K562 (cell line): ENCODE data around the gene GABRR1. TPM values are rescaled to one million over a fixed set of nuclear protein-coding genes. Genes with fewer than 3 reads are reported as not detected.

ENCODE experiments used
- ATAC-seq: fragments of 200-7000 bp; cut with Tn5 transposase; 3 replicates; pipeline ENCODE4 v1.9.1; 2020; ENCODE audit warnings: moderate library complexity
- BruUV-seq: library from RNA; stranded (reverse); fragments of 400-500 nt; replicated peaks from 2 replicates; lab custom pipeline; 2021; lab: Mats Ljungman, UMichigan
- CTCF ChIA-PET: fragments of 300-600 bp; formaldehyde crosslinking; extraction: SDS; loops from one replicate; lab custom pipeline; 2021; ENCODE audit warnings: low intra/inter-chr PET ratio; lab: Yijun Ruan, JAX
- POLR2A ChIA-PET: fragments of 300-600, 350-650 bp; sonication (Branson Sonifier 250); formaldehyde crosslinking; extraction: SDS; loops from one replicate; lab custom pipeline; 2021; ENCODE audit warnings: antibody characterized with exemption, inconsistent platforms; lab: Yijun Ruan, JAX
- DNase-seq, 4 experiments: peaks; one replicate each; pipeline versions ENCODE4 v3.0.0 to v3.0.0-alpha.2; 2011 to 2018; ENCODE audit warnings: low spot score in 3 of 4, mixed read lengths in 3 of 4; ENCODE audit errors: extremely low read depth in 1 of 4
- FAIRE-seq: peaks from 2 replicates; lab custom pipeline; 2011; peaks lifted over from hg19 to GRCh38; lab: Jason Lieb, UNC
- H2AFZ ChIP-seq: 2 replicates; pipeline ENCODE4 v1.6.0; 2011; ENCODE audit warnings: low read depth, low read length, control low read depth, inconsistent platforms
- H3K27ac ChIP-seq: fragments of 200-600 bp; 3 replicates; pipeline ENCODE4 v1.8.0; 2011; ENCODE audit warnings: low read depth, mild to moderate bottlenecking, control low read depth, inconsistent platforms, low read length, moderate library complexity, mixed read lengths; ENCODE audit errors: extremely low read depth
- H3K27me3 ChIP-seq, 2 experiments: fragments of 300-600 bp in 1 of 2; 2 replicates in 1 of 2; 3 replicates in 1 of 2; pipeline versions ENCODE4 v1.6.0 to v1.8.0; 2011; ENCODE audit warnings: inconsistent platforms in 2 of 2, low read length in 2 of 2, mild to moderate bottlenecking in 1 of 2, mixed read lengths in 1 of 2, moderate library complexity in 1 of 2; ENCODE audit not compliant: control insufficient read depth in 2 of 2, insufficient read depth in 2 of 2
- H3K36me3 ChIP-seq: fragments of 300-600 bp; 3 replicates; pipeline ENCODE4 v1.8.0; 2011; ENCODE audit warnings: mild to moderate bottlenecking, low read length, inconsistent platforms; ENCODE audit not compliant: control insufficient read depth, insufficient read depth
- H3K4me1 ChIP-seq, 2 experiments: fragments of 200-600 bp in 1 of 2; replicated peaks in 1 of 2; 2 replicates in 1 of 2; 3 replicates in 1 of 2; pipeline versions ENCODE4 v1.5.1 to v1.8.0; 2011; ENCODE audit warnings: inconsistent platforms in 2 of 2, low read length in 2 of 2, mild to moderate bottlenecking in 1 of 2, mixed read lengths in 1 of 2, moderate library complexity in 1 of 2; ENCODE audit not compliant: control insufficient read depth in 2 of 2, insufficient read depth in 2 of 2
- H3K4me2 ChIP-seq: 2 replicates; pipeline ENCODE4 v1.6.1; 2011; ENCODE audit warnings: low read length, control low read depth, inconsistent platforms, mixed read lengths; ENCODE audit not compliant: insufficient read depth
- H3K4me3 ChIP-seq: fragments of 200-600 bp; sonication (generic), shearing (Covaris generic); 2 replicates; pipeline ENCODE4 v1.5.1; 2016; ENCODE audit warnings: control low read depth, inconsistent platforms
- H3K79me2 ChIP-seq: fragments of 200-600 bp; 3 replicates; pipeline ENCODE4 v1.8.0; 2011; ENCODE audit warnings: low read length, inconsistent platforms; ENCODE audit not compliant: control insufficient read depth, insufficient read depth
- H3K9ac ChIP-seq, 2 experiments: 2 replicates each; pipeline versions ENCODE4 v1.6.0 to v1.6.1; 2011; ENCODE audit warnings: low read depth in 2 of 2, low read length in 2 of 2, control low read depth in 1 of 2, inconsistent platforms in 1 of 2, mild to moderate bottlenecking in 1 of 2, mixed read lengths in 1 of 2; ENCODE audit not compliant: insufficient read depth in 1 of 2
- H3K9me1 ChIP-seq: one replicate; pipeline ENCODE4 v1.6.0; 2011; ENCODE audit warnings: inconsistent platforms, mild to moderate bottlenecking, low read length, moderate library complexity; ENCODE audit not compliant: control insufficient read depth, insufficient read depth
- H3K9me3 ChIP-seq: replicated peaks from 2 replicates; pipeline ENCODE4 v1.5.1; 2011; ENCODE audit warnings: low read depth, low read length, inconsistent platforms; ENCODE audit not compliant: control insufficient read depth, insufficient read depth
- H4K20me1 ChIP-seq: replicated peaks from 2 replicates; pipeline ENCODE4 v1.6.1; 2011; ENCODE audit warnings: low read length, inconsistent platforms, mixed read lengths; ENCODE audit not compliant: control insufficient read depth, insufficient read depth
- GABPA ChIP-seq: fragments of 200-800 bp; sonication (Bioruptor generic); conservative IDR thresholded peaks from 2 replicates; pipeline ENCODE4 v1.6.1; 2016; ENCODE audit warnings: low read depth, missing genetic modification characterization, missing compliant biosample characterization
- HDGF ChIP-seq: fragments of 450-650 bp; IDR thresholded peaks from 2 replicates; pipeline ENCODE4 v1.6.1; 2016
- HOXB6 ChIP-seq: fragments of 250-450 bp; sonication (Bioruptor Pico); IDR thresholded peaks from 2 replicates; pipeline ENCODE4 v1.5.1; 2022; ENCODE audit warnings: mild to moderate bottlenecking, borderline replicate concordance
- HSF4 ChIP-seq: fragments of 250-450 bp; sonication (Bioruptor Pico); IDR thresholded peaks from 2 replicates; pipeline ENCODE4 v2.1.2; 2022; ENCODE audit warnings: mild to moderate bottlenecking, moderate library complexity, borderline replicate concordance
- IFI16 ChIP-seq: fragments of 250-450 bp; sonication (Bioruptor Pico); IDR thresholded peaks from 2 replicates; pipeline ENCODE4 v2.1.2; 2022; ENCODE audit warnings: mild to moderate bottlenecking, inconsistent platforms
- KAT8 ChIP-seq: fragments of 450-650 bp; IDR thresholded peaks from 2 replicates; pipeline ENCODE4 v1.6.1; 2016; ENCODE audit warnings: low read depth, mild to moderate bottlenecking
- MXI1 ChIP-seq: IDR thresholded peaks from 2 replicates; pipeline ENCODE4 v1.6.1; 2011; ENCODE audit warnings: low read depth, mild to moderate bottlenecking, improper control_type of control experiment, low read length
- NFXL1 ChIP-seq: fragments of 450-650 bp; formaldehyde crosslinking; IDR thresholded peaks from 2 replicates; pipeline ENCODE4 v1.4.0; 2021; ENCODE audit warnings: mild to moderate bottlenecking
- RAD21 ChIP-seq, 2 experiments: fragments of 250-450 bp in 1 of 2; fragments of 450-650 bp in 1 of 2; sonication (Bioruptor Pico) in 1 of 2; formaldehyde crosslinking in 1 of 2; IDR thresholded peaks in 1 of 2; conservative IDR thresholded peaks in 1 of 2; 2 replicates each; pipeline versions ENCODE4 v1.4.0 to v1.8.0; 2020 to 2022; ENCODE audit warnings: mild to moderate bottlenecking in 2 of 2, moderate library complexity in 1 of 2
- SMARCC2 ChIP-seq: fragments of 450-650 bp; IDR thresholded peaks from 2 replicates; pipeline ENCODE4 v1.6.1; 2017; ENCODE audit warnings: antibody characterized with exemption, moderate library complexity, mild to moderate bottlenecking, low read depth
- SP2 ChIP-seq: IDR thresholded peaks from 2 replicates; pipeline ENCODE4 v1.6.1; 2011; ENCODE audit warnings: mild to moderate bottlenecking, low read depth, low read length, moderate library complexity; ENCODE audit not compliant: poor library complexity, severe bottlenecking; ENCODE audit errors: extremely low read depth
- TAF7 ChIP-seq: fragments of 450-650 bp; IDR thresholded peaks from 2 replicates; pipeline ENCODE4 v1.6.1; 2016; ENCODE audit warnings: missing genetic modification characterization, missing compliant biosample characterization
- ZNF133 ChIP-seq: fragments of 250-450 bp; sonication (Bioruptor Pico); IDR thresholded peaks from 2 replicates; pipeline ENCODE4 v1.4.0; 2020; ENCODE audit warnings: mild to moderate bottlenecking
- ZNF184 ChIP-seq: sonication (generic); formaldehyde crosslinking; IDR thresholded peaks from 2 replicates; pipeline ENCODE4 v1.5.0; 2020; ENCODE audit warnings: missing genetic modification reagents
- ZNF282 ChIP-seq: sonication (generic); formaldehyde crosslinking; IDR thresholded peaks from 2 replicates; pipeline ENCODE4 v1.8.1; 2023; ENCODE audit warnings: missing genetic modification reagents
- ZNF41 ChIP-seq: fragments of 250-450 bp; sonication (Bioruptor Pico); conservative IDR thresholded peaks from 2 replicates; pipeline ENCODE4 v1.4.0; 2020; ENCODE audit warnings: mild to moderate bottlenecking
- WGBS: fragments of 100-300 bp; shearing (Covaris generic); methylation state at CpG from one replicate; pipeline ENCODE4 v1.1.6; 2016; ENCODE audit warnings: low coverage, mixed read lengths; ENCODE audit not compliant: insufficient coverage; ENCODE audit errors: missing lambda C conversion rate; 5-methylcytosine and 5-hydroxymethylcytosine counted together
- in situ Hi-C: fragments of 300-500 bp; cut with MboI; formaldehyde crosslinking; loops from 4 replicates; pipeline ENCODE4 v1.15.0; 2018; ENCODE audit warnings: inconsistent platforms, mixed read lengths
- intact Hi-C: fragments of 100-400 bp; cut with micrococcal nuclease; formaldehyde crosslinking; loops from 2 replicates; pipeline ENCODE4 v1.14.2; 2022
- polyA plus RNA-seq, 8 experiments: library from polyadenylated mRNA; depleted of rRNA in 4 of 8; stranded (reverse) in 5 of 8; unstranded in 3 of 8; fragments of >200 nt; fragmentation: Nextera tagmentation in 2 of 8; fragmentation: Illumina TruSeq in 1 of 8; extraction: Ambion mirVana in 2 of 8; extraction: Trizol in 1 of 8; gene quantifications; 2 replicates each; pipeline versions ENCODE4 v1.2.1 to v1.2.3, GENCODE V29; 2011 to 2014; ENCODE audit warnings: inconsistent platforms in 1 of 8, missing spikeins in 1 of 8
- total RNA-seq, 7 experiments: library from RNA; depleted of rRNA in 6 of 7; stranded (reverse); fragments of >200 nt in 6 of 7; fragmentation: Illumina TruSeq in 2 of 7; extraction: Trizol in 2 of 7; gene quantifications; 2 replicates each; pipeline versions ENCODE4 v1.2.1 to v1.2.3, GENCODE V29; 2011 to 2021; ENCODE audit warnings: low replicate concordance in 1 of 7
- TF ChIP-seq, protein P1 (sequence below): fragments of 450-650 bp; IDR thresholded peaks from 2 replicates; pipeline ENCODE4 v1.6.1; 2016; ENCODE audit warnings: missing biosample characterization, missing genetic modification characterization
- TF ChIP-seq, protein P2 (sequence below), 2 experiments: IDR thresholded peaks; 2 replicates each; pipeline ENCODE4 v1.6.1; 2011; ENCODE audit warnings: borderline replicate concordance in 1 of 2, control low read depth in 1 of 2, low read depth in 1 of 2, low read length in 1 of 2, mild to moderate bottlenecking in 1 of 2, mixed read lengths in 1 of 2, moderate library complexity in 1 of 2; ENCODE audit not compliant: insufficient read depth in 1 of 2, insufficient read length in 1 of 2, poor library complexity in 1 of 2, severe bottlenecking in 1 of 2; ENCODE audit errors: extremely low read depth in 1 of 2
- TF ChIP-seq, protein P3 (sequence below): fragments of 450-650 bp; conservative IDR thresholded peaks from 2 replicates; pipeline ENCODE4 v1.6.1; 2016; ENCODE audit warnings: missing genetic modification characterization, low read depth, mild to moderate bottlenecking, missing compliant biosample characterization, moderate library complexity

The GABRR1 gene
- total and polyA plus RNA-seq, 9 of the 15 experiments (the other 6 are each of a cell fraction or from before 2014, with no cell fraction given): not detected

DNA sequence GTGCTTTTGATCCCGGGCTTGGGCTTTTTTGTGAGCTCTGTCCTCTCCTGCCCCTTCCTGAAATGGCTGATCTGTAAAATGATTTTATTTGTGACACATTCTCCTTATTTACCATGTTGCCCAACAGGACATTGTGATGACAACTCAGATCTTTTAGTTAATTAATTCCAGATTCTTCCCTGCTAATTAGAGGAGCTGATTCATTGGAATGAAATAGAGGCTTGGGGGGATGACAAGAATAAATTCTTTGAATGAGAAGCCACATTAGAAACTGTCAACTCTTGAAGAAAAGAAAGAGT lies 26.1 kb upstream of the GABRR1 start:
- 0% methylated on average over 1 of the region's 1 CpG for WGBS
- Histone ChIP-seq H3K4me3 (no peak overlapping the region), H3K4me2 (no peak overlapping the region), H3K9ac (no peak overlapping the region), H2AFZ (no peak overlapping the region), H3K36me3 (no peaks in the 10 kb centered on the region), H3K79me2 (no peaks in the 10 kb centered on the region), H3K4me1 (no peaks in the 10 kb centered on the region), H3K27ac (no peak overlapping the region), H3K9me3 (no peaks in the 10 kb centered on the region), H3K9me1 (no peaks in the 10 kb centered on the region), H4K20me1 (no peaks in the 10 kb centered on the region), H3K27me3 (peaks cover 3 to 6% of the 10 kb centered on the region in 2 experiments; a peak in 3 of 5 replicates)
- ChIA-PET CTCF (interaction anchor here (0.9 to 2.3 kb wide), 2 partner anchors 257 to 261 kb away, joined by 3 to 15 read pairs; no protein-coding TSS in a partner anchor), POLR2A (interaction anchor here (0.6 kb wide), 1 partner anchor 313 kb away, joined by 4 read pairs; no protein-coding TSS in a partner anchor)
- ATAC-seq: no peak
- in situ Hi-C loops (loop anchor here (5.0 kb wide), 1 partner anchor 261 kb away; no protein-coding TSS in a partner anchor), intact Hi-C loops (loop anchor here (5.0 kb wide), 1 partner anchor 76 kb away; no protein-coding TSS in a partner anchor)
- no peak for DNase-seq
- no peak for FAIRE-seq
- TF ChIP-seq, protein P1, sequence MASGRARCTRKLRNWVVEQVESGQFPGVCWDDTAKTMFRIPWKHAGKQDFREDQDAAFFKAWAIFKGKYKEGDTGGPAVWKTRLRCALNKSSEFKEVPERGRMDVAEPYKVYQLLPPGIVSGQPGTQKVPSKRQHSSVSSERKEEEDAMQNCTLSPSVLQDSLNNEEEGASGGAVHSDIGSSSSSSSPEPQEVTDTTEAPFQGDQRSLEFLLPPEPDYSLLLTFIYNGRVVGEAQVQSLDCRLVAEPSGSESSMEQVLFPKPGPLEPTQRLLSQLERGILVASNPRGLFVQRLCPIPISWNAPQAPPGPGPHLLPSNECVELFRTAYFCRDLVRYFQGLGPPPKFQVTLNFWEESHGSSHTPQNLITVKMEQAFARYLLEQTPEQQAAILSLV: no peak
- TF ChIP-seq, protein P2, sequence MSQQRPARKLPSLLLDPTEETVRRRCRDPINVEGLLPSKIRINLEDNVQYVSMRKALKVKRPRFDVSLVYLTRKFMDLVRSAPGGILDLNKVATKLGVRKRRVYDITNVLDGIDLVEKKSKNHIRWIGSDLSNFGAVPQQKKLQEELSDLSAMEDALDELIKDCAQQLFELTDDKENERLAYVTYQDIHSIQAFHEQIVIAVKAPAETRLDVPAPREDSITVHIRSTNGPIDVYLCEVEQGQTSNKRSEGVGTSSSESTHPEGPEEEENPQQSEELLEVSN (IDR thresholded peaks at IDR 0.05; ENCODE audit: borderline replicate concordance in 1 of 2, extremely low read depth in 1 of 2, insufficient read depth in 1 of 2, insufficient read length in 1 of 2, low read depth in 1 of 2, low read length in 1 of 2, poor library complexity in 1 of 2, severe bottlenecking in 1 of 2): no peak
- no peak for TF ChIP-seq ZNF282 (CRISPR knock-in tag)
- TF ChIP-seq HOXB6 (CRISPR knock-in tag): no peak
- TF ChIP-seq IFI16 (CRISPR knock-in tag): no peak
- no peak for TF ChIP-seq KAT8
- no peak for TF ChIP-seq SMARCC2
- no peak for TF ChIP-seq ZNF184 (CRISPR knock-in tag)
- no peak for TF ChIP-seq TAF7
- no peak for TF ChIP-seq GABPA (tag)
- no peak for TF ChIP-seq HDGF
- no peak for TF ChIP-seq SP2
- TF ChIP-seq ZNF41 (CRISPR knock-in tag): no peak
- no peak for TF ChIP-seq RAD21 (CRISPR knock-in tag; conservative IDR thresholded peaks at IDR 0.05 in 1 of 2, IDR thresholded peaks at IDR 0.05 in 1 of 2)
- TF ChIP-seq NFXL1 (CRISPR knock-in tag): no peak
- no peak for TF ChIP-seq HSF4 (CRISPR knock-in tag)
- TF ChIP-seq MXI1: no peak
- no peak for TF ChIP-seq ZNF133 (CRISPR knock-in tag)
- TF ChIP-seq, protein P3, sequence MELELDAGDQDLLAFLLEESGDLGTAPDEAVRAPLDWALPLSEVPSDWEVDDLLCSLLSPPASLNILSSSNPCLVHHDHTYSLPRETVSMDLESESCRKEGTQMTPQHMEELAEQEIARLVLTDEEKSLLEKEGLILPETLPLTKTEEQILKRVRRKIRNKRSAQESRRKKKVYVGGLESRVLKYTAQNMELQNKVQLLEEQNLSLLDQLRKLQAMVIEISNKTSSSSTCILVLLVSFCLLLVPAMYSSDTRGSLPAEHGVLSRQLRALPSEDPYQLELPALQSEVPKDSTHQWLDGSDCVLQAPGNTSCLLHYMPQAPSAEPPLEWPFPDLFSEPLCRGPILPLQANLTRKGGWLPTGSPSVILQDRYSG (tag): no peak
- no TSS peak for BruUV-seq
